Measurements from ENCODE around the gene UVSSA.

- TF ChIP-seq EZH2phosphoT487 (IDR thresholded peaks at IDR 0.05; ENCODE audit: low read depth) (no peak), CTCF (IDR thresholded peaks at IDR 0.05; ENCODE audit: low read depth, low read length) (no peak)
These were observed 38.9 kb upstream of the UVSSA start for GRCh38 chr4:1307951-1308735.
